Nephron progenitor cell (in vitro differentiated cells): ENCODE data around the gene THEM5.

Experiments
- DNase-seq: peaks from one replicate; pipeline ENCODE4 v3.0.0; 2021
- H3K27ac Mint-ChIP-seq: 2 replicates; pipeline ENCODE4 v1.8.0; 2021; ENCODE audit warnings: mild to moderate bottlenecking, moderate library complexity, mixed read lengths
- H3K27me3 Mint-ChIP-seq: 2 replicates; pipeline ENCODE4 v1.8.0; 2021; ENCODE audit warnings: mild to moderate bottlenecking, low read depth, mixed read lengths; ENCODE audit not compliant: poor library complexity
- H3K36me3 Mint-ChIP-seq: 2 replicates; pipeline ENCODE4 v1.8.0; 2021; ENCODE audit warnings: low read depth, mixed read lengths
- H3K4me1 Mint-ChIP-seq: 2 replicates; pipeline ENCODE4 v1.8.0; 2021; ENCODE audit warnings: mixed read lengths
- H3K4me3 Mint-ChIP-seq: 2 replicates; pipeline ENCODE4 v1.8.0; 2021; ENCODE audit warnings: mild to moderate bottlenecking, moderate library complexity, mixed read lengths
- H3K9me3 Mint-ChIP-seq: 2 replicates; pipeline ENCODE4 v1.8.0; 2021; ENCODE audit warnings: mild to moderate bottlenecking, moderate library complexity, mixed read lengths
- TF ChIP-seq, protein P1 (sequence below): fragments of 200-600 bp; sonication (generic); IDR thresholded peaks from 2 replicates; pipeline ENCODE4 v1.5.0; 2021; ENCODE audit warnings: antibody characterized with exemption

The THEM5 gene

DNA sequence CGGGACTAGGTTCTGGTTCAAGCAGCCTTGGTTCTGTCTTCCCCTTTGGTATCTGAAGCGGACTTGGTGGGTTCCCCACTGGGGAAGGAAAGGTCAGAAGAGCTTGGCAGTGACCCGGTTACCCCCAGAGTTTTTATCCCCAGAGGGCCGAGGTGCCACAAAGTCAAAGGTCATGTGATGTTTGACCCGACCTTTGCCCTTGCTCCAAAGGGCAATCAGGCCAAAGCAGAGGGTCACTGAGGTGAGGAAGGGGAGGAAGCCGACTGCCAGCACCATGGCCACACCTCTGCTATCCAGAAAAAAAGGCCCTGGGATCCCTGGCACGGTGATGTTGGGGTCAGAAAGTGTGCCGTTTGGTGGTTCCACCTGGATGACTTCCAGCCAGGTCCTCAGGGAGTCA lies 52.7 kb downstream of the THEM5 start:
- Mint-ChIP-seq H3K4me3 (no peak overlapping the region), H3K27me3 (peaks cover 76% of the 10 kb centered on the region), H3K27ac (no peak overlapping the region), H3K36me3 (no peaks in the 10 kb centered on the region), H3K9me3 (no peaks in the 10 kb centered on the region), H3K4me1 (peaks cover 16% of the 10 kb centered on the region)
- TF ChIP-seq, protein P1, sequence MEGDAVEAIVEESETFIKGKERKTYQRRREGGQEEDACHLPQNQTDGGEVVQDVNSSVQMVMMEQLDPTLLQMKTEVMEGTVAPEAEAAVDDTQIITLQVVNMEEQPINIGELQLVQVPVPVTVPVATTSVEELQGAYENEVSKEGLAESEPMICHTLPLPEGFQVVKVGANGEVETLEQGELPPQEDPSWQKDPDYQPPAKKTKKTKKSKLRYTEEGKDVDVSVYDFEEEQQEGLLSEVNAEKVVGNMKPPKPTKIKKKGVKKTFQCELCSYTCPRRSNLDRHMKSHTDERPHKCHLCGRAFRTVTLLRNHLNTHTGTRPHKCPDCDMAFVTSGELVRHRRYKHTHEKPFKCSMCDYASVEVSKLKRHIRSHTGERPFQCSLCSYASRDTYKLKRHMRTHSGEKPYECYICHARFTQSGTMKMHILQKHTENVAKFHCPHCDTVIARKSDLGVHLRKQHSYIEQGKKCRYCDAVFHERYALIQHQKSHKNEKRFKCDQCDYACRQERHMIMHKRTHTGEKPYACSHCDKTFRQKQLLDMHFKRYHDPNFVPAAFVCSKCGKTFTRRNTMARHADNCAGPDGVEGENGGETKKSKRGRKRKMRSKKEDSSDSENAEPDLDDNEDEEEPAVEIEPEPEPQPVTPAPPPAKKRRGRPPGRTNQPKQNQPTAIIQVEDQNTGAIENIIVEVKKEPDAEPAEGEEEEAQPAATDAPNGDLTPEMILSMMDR = no peak
- no peak for DNase-seq

DNA sequence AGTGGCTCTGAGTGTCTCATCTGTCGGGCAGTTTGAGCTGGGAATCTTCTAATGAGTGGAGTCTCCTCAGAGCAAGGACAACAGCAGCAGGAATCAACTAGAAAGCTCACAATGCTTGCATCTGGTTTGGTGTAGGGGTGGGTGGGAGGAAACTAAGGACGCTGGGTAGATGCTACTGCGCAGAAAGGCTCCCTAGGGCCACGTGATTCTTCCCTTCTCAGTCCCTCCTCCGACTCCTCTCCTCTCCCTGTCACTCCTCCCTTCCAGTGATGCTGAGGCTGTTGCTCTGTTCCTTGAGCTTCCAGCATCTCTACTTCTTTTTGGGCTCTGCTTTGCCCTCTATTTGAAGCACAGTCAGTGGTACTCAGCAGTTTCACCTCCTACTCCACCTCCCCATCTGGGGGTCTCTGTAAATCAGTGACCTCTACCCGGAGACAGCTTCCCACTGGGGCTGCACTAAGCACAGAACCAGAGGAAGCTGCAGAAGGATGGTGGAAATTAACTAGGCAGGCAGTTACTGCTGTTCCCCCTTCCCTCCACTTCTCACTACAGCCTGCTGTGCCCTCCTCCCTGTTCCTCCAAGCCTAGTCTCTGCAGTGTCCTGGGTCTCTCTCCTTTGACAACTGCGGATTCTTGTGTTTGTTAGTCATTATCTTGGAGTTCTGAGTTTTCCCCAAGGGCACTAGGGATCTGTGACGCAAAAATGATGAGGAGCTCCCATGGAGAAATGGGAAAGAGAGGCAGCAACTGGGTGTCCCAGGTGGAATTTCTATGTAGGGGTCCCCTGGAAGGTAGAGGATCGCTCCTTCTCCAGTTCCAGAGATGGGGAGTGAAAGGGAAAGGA lies 54.1 kb downstream of the THEM5 start:
- H3K27me3 Mint-ChIP-seq = peaks cover 70% of the 10 kb centered on the region
- TF ChIP-seq, protein P1 = no peak
- H3K4me3 Mint-ChIP-seq = no peak overlapping the region
- H3K9me3 Mint-ChIP-seq = no peaks in the 10 kb centered on the region
- no peaks in the 10 kb centered on the region for H3K36me3 Mint-ChIP-seq
- H3K27ac Mint-ChIP-seq = no peak overlapping the region
- peaks cover 16% of the 10 kb centered on the region for H3K4me1 Mint-ChIP-seq
- no peak for DNase-seq

DNA sequence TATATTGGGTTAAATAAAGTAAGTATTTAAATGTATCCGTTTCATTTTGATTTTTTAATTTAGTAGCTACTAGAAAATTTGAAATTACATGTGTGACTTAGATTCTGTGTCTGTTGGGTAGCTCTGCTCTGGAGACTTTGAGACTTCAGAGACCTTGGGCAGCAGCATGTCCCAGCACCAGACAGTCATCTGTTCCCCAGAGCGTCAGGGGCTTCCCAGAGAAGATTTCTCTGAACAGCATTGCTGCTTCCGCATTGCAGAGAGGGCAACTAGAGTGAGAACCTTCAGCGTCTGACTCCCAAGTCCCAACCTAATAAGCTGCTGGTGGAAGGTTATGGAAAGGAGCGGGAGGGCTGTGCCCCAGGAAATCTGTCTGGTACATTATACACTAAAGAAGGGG lies 54.9 kb downstream of the THEM5 start:
- no peak for DNase-seq
- Mint-ChIP-seq H3K27ac (no peak overlapping the region), H3K4me3 (no peak overlapping the region), H3K36me3 (no peaks in the 10 kb centered on the region), H3K4me1 (peaks cover 16% of the 10 kb centered on the region), H3K9me3 (no peaks in the 10 kb centered on the region), H3K27me3 (peaks cover 70% of the 10 kb centered on the region)
- TF ChIP-seq, protein P1 = no peak
